Hematopoietic multipotent progenitor cell treated with erythropoietin and hydrocortisone succinate and interleukin-3 and kit ligand, for 4 days (in vitro differentiated cells): ENCODE results near the gene SERGEF.

Experiments
- DNase-seq: peaks from one replicate; pipeline ENCODE4 v3.0.0-alpha.2; 2015

The SERGEF gene

GRCh38 chr11:17778956-17779860, 233.6 kb downstream of the SERGEF start:
- DNase-seq, result no peak

- no peak for DNase-seq
Measured at GRCh38 chr11:17778352-17778751, 234.5 kb downstream of the SERGEF start.

GRCh38 chr11:17777738-17778091, 235.1 kb downstream of the SERGEF start:
- DNase-seq, result no peak

GRCh38 chr11:17777086-17777737, 235.6 kb downstream of the SERGEF start:
- no peak for DNase-seq

GRCh38 chr11:17776212-17776875, 236.5 kb downstream of the SERGEF start:
- no peak for DNase-seq

- no peak for DNase-seq
Measured at GRCh38 chr11:17775507-17776211, 237.2 kb downstream of the SERGEF start.

GRCh38 chr11:17775035-17775348, 237.9 kb downstream of the SERGEF start:
- DNase-seq, result no peak

- DNase-seq, result no peak
Measured at GRCh38 chr11:17774232-17775034, 238.4 kb downstream of the SERGEF start.

- DNase-seq, result no peak
Measured at GRCh38 chr11:17773674-17774073, 239.2 kb downstream of the SERGEF start.

GRCh38 chr11:17772704-17773600, 239.9 kb downstream of the SERGEF start:
- no peak for DNase-seq

GRCh38 chr11:17771841-17772401, 240.9 kb downstream of the SERGEF start:
- no peak for DNase-seq

GRCh38 chr11:17771415-17771814, 241.4 kb downstream of the SERGEF start:
- DNase-seq, result no peak

GRCh38 chr11:17770917-17771316, 241.9 kb downstream of the SERGEF start:
- no peak for DNase-seq

GRCh38 chr11:17770048-17770652, 242.7 kb downstream of the SERGEF start:
- DNase-seq, result peak; percentile 63

- no peak for DNase-seq
Measured at GRCh38 chr11:17769218-17769617, 243.6 kb downstream of the SERGEF start.

- DNase-seq, result no peak
Measured at GRCh38 chr11:17768547-17768946, 244.3 kb downstream of the SERGEF start.

GRCh38 chr11:17767914-17768313, 244.9 kb downstream of the SERGEF start:
- no peak for DNase-seq

- no peak for DNase-seq
Measured at GRCh38 chr11:17767301-17767885, 245.5 kb downstream of the SERGEF start.

GRCh38 chr11:17766590-17766989, 246.3 kb downstream of the SERGEF start:
- DNase-seq, result peak; percentile 24

GRCh38 chr11:17766073-17766359, 246.8 kb downstream of the SERGEF start:
- no peak for DNase-seq
